ENCODE measurements around the gene FKBP8. TPM values are rescaled to one million over a fixed set of nuclear protein-coding genes. Genes with fewer than 3 reads are reported as not detected.
"Not testable (repeated sequence)": the region's sequence is repeated elsewhere in the genome, so short reads cannot be mapped to it uniquely, and the experiment has no call there.

FKBP8 gene
- polyA plus RNA-seq, 1 donor = 138 TPM

DNA sequence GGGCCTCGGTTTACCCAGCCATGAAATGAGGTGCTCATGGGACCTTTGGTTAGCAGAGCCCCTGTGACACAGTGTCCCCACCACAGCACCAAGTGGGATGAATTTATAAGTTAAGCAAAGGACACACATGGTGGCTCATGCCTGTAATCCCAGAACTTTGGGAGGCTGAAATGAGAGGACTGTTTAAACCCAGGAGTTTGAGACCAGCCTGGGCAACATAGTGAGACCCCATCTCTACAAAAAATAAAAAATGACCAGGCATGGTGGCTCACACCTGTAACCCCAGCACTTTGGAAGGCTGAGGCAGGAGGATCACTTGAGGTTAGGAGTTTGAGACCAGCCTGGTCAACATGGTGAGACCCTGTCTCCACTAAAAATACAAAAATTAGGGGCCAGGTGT, 3.2 kb downstream of the FKBP8 start:
- not testable (repeated sequence) for H3K27me3 ChIP-seq (ENCODE audit: control insufficient read depth, insufficient read depth, low read length); H3K4me3 ChIP-seq (ENCODE audit: low read length); H3K9me3 ChIP-seq (ENCODE audit: control insufficient read depth, low read depth, low read length); H3K27ac ChIP-seq (ENCODE audit: low read length); H3K4me1 ChIP-seq (ENCODE audit: control insufficient read depth, insufficient read depth, low read length); DNase-seq
- WGBS (ENCODE audit: insufficient coverage, low lambda C conversion rate) = no CpG with 5 or more reads among the region's 1 CpG
- peaks cover 47% of the 10 kb centered on the region for H3K36me3 ChIP-seq (ENCODE audit: control insufficient read depth, insufficient read depth, low read length)

DNA sequence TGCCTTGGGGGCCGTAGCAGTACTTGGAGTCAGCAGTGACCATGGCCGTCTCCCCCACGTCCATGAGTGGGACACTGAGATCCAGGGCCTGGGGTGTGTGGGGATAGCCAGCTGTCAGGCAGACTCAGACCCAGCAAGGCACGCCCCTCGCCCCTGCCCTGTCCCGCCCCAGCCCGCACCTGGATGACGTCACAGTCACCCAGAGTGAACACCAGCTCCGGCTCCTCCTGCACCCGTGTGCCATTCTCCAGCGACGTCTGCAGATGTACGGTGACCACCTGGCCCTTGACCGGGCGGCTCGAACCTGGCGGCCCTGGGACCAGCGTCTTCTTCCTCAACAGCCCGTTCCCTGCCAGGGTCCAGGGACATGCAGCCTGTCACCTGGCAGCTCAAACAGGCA, 4.0 kb downstream of the FKBP8 start:
- Histone ChIP-seq H3K27me3 (ENCODE audit: control insufficient read depth, insufficient read depth, low read length) (no peaks in the 10 kb centered on the region), H3K36me3 (ENCODE audit: control insufficient read depth, insufficient read depth, low read length) (peaks cover 50% of the 10 kb centered on the region), H3K27ac (ENCODE audit: low read length) (no peak overlapping the region), H3K4me1 (ENCODE audit: control insufficient read depth, insufficient read depth, low read length) (peaks cover 4% of the 10 kb centered on the region), H3K9me3 (ENCODE audit: control insufficient read depth, low read depth, low read length) (no peaks in the 10 kb centered on the region), H3K4me3 (ENCODE audit: low read length) (no peak overlapping the region)
- no CpG with 5 or more reads among the region's 19 CpGs for WGBS (ENCODE audit: insufficient coverage, low lambda C conversion rate)
- no peak for DNase-seq

DNA sequence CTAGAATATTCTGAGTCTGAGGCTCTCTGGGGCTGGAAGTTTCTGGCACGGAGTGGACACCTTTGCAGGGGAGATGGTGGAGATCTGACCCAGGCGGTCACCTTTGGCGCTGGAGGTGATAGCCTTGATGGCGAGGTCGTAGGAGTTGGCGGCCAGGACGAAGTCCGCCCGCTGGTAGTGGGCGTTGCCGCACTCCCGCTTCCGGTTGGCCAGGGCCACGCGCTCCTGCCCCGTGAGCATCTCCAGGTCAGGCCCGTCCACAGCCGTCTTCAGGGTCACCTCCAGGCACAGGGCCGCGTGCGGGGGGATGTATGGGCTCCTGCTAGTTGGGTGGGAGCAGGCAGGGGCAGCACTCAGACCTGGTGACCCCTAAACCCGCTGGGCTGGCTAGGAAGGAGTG, 5.3 kb downstream of the FKBP8 start:
- DNase-seq = no peak
- H3K4me3 ChIP-seq (ENCODE audit: low read length) = no peak overlapping the region
- no CpG with 5 or more reads among the region's 22 CpGs for WGBS (ENCODE audit: insufficient coverage, low lambda C conversion rate)
- no peaks in the 10 kb centered on the region for H3K4me1 ChIP-seq (ENCODE audit: control insufficient read depth, insufficient read depth, low read length)
- H3K36me3 ChIP-seq (ENCODE audit: control insufficient read depth, insufficient read depth, low read length) = peaks cover 55% of the 10 kb centered on the region
- no peak overlapping the region for H3K27ac ChIP-seq (ENCODE audit: low read length)
- no peaks in the 10 kb centered on the region for H3K27me3 ChIP-seq (ENCODE audit: control insufficient read depth, insufficient read depth, low read length)
- H3K9me3 ChIP-seq (ENCODE audit: control insufficient read depth, low read depth, low read length) = no peaks in the 10 kb centered on the region

DNA sequence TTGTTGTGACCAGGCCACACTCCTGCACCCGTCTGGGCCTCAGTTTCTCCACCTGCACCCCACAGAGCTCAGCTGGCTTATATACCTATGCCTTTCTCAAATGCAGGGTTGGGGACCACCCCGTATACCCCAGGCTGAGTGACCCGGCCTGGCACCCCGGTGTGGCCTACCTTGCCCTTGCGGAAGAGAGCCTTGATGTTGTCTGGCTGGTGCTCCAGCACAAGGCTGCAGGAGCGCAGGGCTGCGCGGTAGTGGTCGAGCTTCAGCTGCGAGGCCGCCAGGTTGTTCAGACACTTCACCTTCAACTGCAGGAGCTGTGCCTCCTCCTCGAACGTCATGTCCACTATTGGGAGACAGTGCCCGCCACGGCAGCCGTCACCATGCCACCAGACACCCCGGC, 5.9 kb downstream of the FKBP8 start:
- Histone ChIP-seq H3K4me1 (ENCODE audit: control insufficient read depth, insufficient read depth, low read length) (no peaks in the 10 kb centered on the region), H3K36me3 (ENCODE audit: control insufficient read depth, insufficient read depth, low read length) (peaks cover 62% of the 10 kb centered on the region), H3K27me3 (ENCODE audit: control insufficient read depth, insufficient read depth, low read length) (no peaks in the 10 kb centered on the region), H3K4me3 (ENCODE audit: low read length) (no peak overlapping the region), H3K27ac (ENCODE audit: low read length) (no peak overlapping the region), H3K9me3 (ENCODE audit: control insufficient read depth, low read depth, low read length) (no peaks in the 10 kb centered on the region)
- no CpG with 5 or more reads among the region's 17 CpGs for WGBS (ENCODE audit: insufficient coverage, low lambda C conversion rate)
- DNase-seq = no peak

DNA sequence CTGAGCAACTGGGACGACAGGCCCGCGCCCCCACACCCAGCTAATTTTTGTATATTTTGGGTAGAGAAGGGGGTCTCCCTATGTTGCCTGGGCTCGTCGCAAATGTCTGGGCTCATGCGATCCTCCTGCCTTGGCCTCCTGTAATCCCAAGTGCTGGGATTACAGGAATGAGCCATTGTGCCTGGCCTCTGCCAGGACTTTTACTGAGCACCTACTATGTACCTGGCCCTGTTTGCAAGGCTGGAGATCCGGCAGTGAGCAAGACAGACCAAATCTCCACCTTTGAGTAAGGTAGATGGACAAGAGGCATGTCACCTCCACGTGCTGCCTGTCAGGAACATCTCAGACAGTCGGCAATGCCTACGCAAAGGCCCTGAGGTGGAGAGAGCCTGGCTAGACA, 6.9 kb downstream of the FKBP8 start:
- no peaks in the 10 kb centered on the region for H3K27me3 ChIP-seq (ENCODE audit: control insufficient read depth, insufficient read depth, low read length)
- WGBS (ENCODE audit: insufficient coverage, low lambda C conversion rate) = no CpG with 5 or more reads among the region's 10 CpGs
- no peak for DNase-seq
- no peak overlapping the region for H3K27ac ChIP-seq (ENCODE audit: low read length)
- H3K4me3 ChIP-seq (ENCODE audit: low read length) = no peak overlapping the region
- H3K36me3 ChIP-seq (ENCODE audit: control insufficient read depth, insufficient read depth, low read length) = peaks cover 67% of the 10 kb centered on the region
- H3K9me3 ChIP-seq (ENCODE audit: control insufficient read depth, low read depth, low read length) = no peaks in the 10 kb centered on the region
- no peaks in the 10 kb centered on the region for H3K4me1 ChIP-seq (ENCODE audit: control insufficient read depth, insufficient read depth, low read length)

DNA sequence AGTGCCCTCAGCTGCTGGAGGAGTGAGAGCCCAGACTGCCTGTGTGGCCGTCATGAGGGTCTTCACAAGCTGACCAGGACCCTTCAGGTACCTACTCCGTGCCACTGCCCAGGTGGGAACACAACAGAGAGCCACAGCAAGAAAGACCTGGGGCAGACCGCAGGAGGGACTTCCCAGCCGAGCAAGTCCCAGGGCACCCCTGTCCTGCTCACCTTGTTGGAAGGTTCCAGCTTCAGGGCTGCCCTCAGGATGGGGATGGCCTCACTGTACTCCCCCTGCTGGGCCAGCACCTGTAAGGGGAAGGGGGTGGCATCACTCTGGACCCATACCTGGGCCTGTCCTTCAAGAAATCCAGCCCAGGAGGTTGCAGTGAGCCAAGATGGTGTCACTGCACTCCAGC, 10.3 kb downstream of the FKBP8 start:
- H3K4me1 ChIP-seq (ENCODE audit: control insufficient read depth, insufficient read depth, low read length) = no peaks in the 10 kb centered on the region
- DNase-seq = no peak
- H3K27me3 ChIP-seq (ENCODE audit: control insufficient read depth, insufficient read depth, low read length) = no peaks in the 10 kb centered on the region
- no peaks in the 10 kb centered on the region for H3K9me3 ChIP-seq (ENCODE audit: control insufficient read depth, low read depth, low read length)
- H3K4me3 ChIP-seq (ENCODE audit: low read length) = no peak overlapping the region
- peaks cover 52% of the 10 kb centered on the region for H3K36me3 ChIP-seq (ENCODE audit: control insufficient read depth, insufficient read depth, low read length)
- no CpG with 5 or more reads among the region's 4 CpGs for WGBS (ENCODE audit: insufficient coverage, low lambda C conversion rate)
- H3K27ac ChIP-seq (ENCODE audit: low read length) = no peak overlapping the region

DNA sequence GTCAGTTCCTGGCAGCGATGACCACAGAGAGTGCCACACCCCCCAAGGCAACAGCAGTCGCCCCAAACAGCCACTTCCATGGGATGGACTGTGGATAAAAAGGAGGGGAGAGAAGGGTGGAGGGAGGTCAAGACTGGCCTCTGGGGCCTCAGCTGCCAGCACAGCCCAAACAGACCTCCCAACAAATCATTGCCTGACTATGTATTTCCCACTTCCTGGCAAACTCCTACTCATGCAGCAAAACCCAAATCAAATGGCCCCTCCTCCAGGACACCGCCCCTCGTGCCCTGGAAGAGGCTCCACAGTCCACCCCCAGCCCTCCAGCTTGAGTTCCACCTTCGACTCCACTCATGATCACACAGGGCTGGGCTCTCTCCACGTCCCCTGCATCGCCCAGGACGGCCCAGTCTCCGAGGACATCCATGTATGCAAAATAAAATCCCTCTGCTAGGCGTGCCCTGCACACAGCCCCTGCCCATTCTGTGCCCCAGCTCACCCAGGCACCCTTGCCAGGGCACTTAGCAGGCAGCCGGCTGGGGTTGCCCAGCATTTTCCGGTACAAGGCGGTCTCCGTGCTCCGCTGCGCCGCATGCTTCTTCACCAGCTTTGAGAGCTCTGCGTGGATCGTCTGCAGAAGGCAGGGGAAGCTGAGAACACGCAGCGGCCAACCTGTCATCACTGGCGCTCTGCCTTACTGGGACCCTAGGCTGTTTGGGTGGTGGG, 11.0 kb downstream of the FKBP8 start:
- no peaks in the 10 kb centered on the region for H3K4me1 ChIP-seq (ENCODE audit: control insufficient read depth, insufficient read depth, low read length)
- H3K27me3 ChIP-seq (ENCODE audit: control insufficient read depth, insufficient read depth, low read length) = no peaks in the 10 kb centered on the region
- no peak overlapping the region for H3K27ac ChIP-seq (ENCODE audit: low read length)
- WGBS (ENCODE audit: insufficient coverage, low lambda C conversion rate) = no CpG with 5 or more reads among the region's 22 CpGs
- H3K4me3 ChIP-seq (ENCODE audit: low read length) = no peak overlapping the region
- no peaks in the 10 kb centered on the region for H3K9me3 ChIP-seq (ENCODE audit: control insufficient read depth, low read depth, low read length)
- no peak for DNase-seq
- peaks cover 45% of the 10 kb centered on the region for H3K36me3 ChIP-seq (ENCODE audit: control insufficient read depth, insufficient read depth, low read length)

DNA sequence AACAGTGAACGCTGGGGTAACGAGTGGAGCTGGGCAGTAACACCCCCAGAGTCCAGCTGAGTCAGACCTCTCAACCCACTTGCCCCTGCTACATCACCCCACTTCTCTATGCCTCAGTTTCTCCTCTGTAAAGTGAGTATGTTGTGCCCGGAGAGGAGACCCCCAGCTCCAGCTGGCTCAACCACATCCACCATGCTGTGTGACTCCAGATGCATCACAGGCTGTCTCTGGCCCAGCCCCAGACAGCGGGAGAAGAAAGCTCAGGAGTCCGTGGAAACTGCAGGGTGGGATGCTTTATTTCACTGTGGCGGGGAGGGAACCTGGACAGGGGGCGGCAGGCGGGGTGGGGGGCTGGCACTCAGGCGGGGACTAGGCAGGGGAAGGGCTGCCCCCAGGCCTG, 11.9 kb downstream of the FKBP8 start:
- Histone ChIP-seq H3K27ac (ENCODE audit: low read length) (no peak overlapping the region), H3K4me1 (ENCODE audit: control insufficient read depth, insufficient read depth, low read length) (no peaks in the 10 kb centered on the region), H3K27me3 (ENCODE audit: control insufficient read depth, insufficient read depth, low read length) (no peaks in the 10 kb centered on the region), H3K9me3 (ENCODE audit: control insufficient read depth, low read depth, low read length) (no peaks in the 10 kb centered on the region), H3K36me3 (ENCODE audit: control insufficient read depth, insufficient read depth, low read length) (peaks cover 38% of the 10 kb centered on the region), H3K4me3 (ENCODE audit: low read length) (no peak overlapping the region)
- DNase-seq = no peak
- no CpG with 5 or more reads among the region's 9 CpGs for WGBS (ENCODE audit: insufficient coverage, low lambda C conversion rate)

DNA sequence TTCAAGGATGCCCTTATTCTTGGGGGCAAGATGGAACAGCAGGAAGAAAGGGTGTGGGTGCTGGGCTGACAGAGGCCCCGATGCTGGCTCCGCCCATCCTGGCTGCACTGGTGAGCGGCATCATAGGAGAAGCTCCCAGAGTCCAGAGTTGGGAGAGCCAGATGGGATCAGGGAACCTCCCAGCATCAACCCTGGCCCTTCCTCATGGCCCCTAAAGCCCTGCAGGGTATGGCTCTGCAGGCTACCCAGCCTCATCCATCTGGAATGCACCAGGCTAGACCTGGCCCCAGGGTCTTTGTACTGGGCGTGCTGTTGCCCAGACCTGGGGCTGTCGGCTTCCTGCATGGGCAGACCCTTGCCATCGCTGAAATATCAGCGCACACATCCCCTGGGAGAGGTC, 13.6 kb downstream of the FKBP8 start:
- no CpG with 5 or more reads among the region's 7 CpGs for WGBS (ENCODE audit: insufficient coverage, low lambda C conversion rate)
- Histone ChIP-seq H3K27ac (ENCODE audit: low read length) (no peak overlapping the region), H3K9me3 (ENCODE audit: control insufficient read depth, low read depth, low read length) (no peaks in the 10 kb centered on the region), H3K4me3 (ENCODE audit: low read length) (no peak overlapping the region), H3K27me3 (ENCODE audit: control insufficient read depth, insufficient read depth, low read length) (no peaks in the 10 kb centered on the region), H3K4me1 (ENCODE audit: control insufficient read depth, insufficient read depth, low read length) (no peaks in the 10 kb centered on the region), H3K36me3 (ENCODE audit: control insufficient read depth, insufficient read depth, low read length) (peaks cover 24% of the 10 kb centered on the region)
- no peak for DNase-seq

DNA sequence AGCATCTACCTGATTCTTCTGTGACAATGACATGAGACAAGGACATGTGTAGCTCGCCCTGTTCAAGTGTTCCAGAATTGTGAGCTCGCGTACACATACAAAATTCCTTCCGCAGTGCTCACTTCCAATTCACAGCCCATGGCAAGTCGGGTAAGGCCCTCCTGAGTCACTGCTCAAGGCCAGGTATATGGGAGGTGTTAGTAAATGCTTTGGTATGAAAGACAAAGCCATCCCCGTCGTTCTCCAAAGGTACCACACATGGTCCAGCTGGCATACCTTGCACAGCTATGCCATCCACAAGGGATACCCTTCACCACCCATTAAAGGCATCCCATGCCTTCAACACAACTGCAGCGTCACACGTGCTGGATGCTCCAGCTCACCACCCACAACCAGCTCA, 17.1 kb downstream of the FKBP8 start:
- Histone ChIP-seq H3K9me3 (ENCODE audit: control insufficient read depth, low read depth, low read length) (no peaks in the 10 kb centered on the region), H3K27me3 (ENCODE audit: control insufficient read depth, insufficient read depth, low read length) (no peaks in the 10 kb centered on the region), H3K36me3 (ENCODE audit: control insufficient read depth, insufficient read depth, low read length) (peaks cover 2% of the 10 kb centered on the region), H3K4me1 (ENCODE audit: control insufficient read depth, insufficient read depth, low read length) (no peaks in the 10 kb centered on the region), H3K27ac (ENCODE audit: low read length) (no peak overlapping the region), H3K4me3 (ENCODE audit: low read length) (no peak overlapping the region)
- WGBS (ENCODE audit: insufficient coverage, low lambda C conversion rate) = no CpG with 5 or more reads among the region's 9 CpGs
- no peak for DNase-seq

DNA sequence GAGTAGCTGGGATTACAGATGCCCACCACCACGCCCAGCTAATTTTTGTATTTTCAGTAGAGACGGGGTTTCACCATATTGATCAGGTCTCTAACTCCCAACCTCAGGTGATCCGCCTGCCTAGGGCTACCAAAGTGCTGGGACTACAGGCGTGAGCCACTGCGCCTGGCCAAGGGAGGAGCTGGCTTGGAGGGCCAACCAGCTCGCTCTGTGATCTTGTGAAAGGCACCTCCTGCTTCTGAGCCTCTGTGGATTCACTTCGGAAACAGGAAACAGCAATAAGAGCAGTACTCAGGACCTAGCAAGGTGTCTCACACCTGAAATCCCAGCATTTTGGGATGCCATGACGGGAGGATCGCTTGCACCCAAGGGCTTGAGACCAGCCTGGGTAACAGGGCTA, 19.5 kb downstream of the FKBP8 start:
- no CpG with 5 or more reads among the region's 9 CpGs for WGBS (ENCODE audit: insufficient coverage, low lambda C conversion rate)
- Histone ChIP-seq H3K4me1 (ENCODE audit: control insufficient read depth, insufficient read depth, low read length) (peaks cover 16% of the 10 kb centered on the region), H3K27me3 (ENCODE audit: control insufficient read depth, insufficient read depth, low read length) (no peaks in the 10 kb centered on the region), H3K4me3 (ENCODE audit: low read length) (no peak overlapping the region), H3K9me3 (ENCODE audit: control insufficient read depth, low read depth, low read length) (no peaks in the 10 kb centered on the region), H3K27ac (ENCODE audit: low read length) (no peak overlapping the region), H3K36me3 (ENCODE audit: control insufficient read depth, insufficient read depth, low read length) (no peaks in the 10 kb centered on the region)
- no peak for DNase-seq
